Endothelial cell of umbilical vein (primary cell): ENCODE results near the gene PSG5. TPM values are rescaled to one million over a fixed set of nuclear protein-coding genes. Genes with fewer than 3 reads are reported as not detected.
"Not testable (repeated sequence)": the region's sequence is repeated elsewhere in the genome, so short reads cannot be mapped to it uniquely, and the experiment has no call there.

Source experiments
- BruUV-seq: library from RNA; stranded (reverse); fragments of 400-500 nt; replicated peaks from 2 replicates; lab custom pipeline; 2021; lab: Mats Ljungman, UMichigan
- CTCF ChIA-PET: fragments of 300-600, 350-600 bp; sonication (Branson Sonifier 250); formaldehyde crosslinking; loops from one replicate; lab custom pipeline; 2021; ENCODE audit warnings: antibody characterized with exemption, inconsistent platforms; lab: Charles Lee
- POLR2A ChIA-PET: fragments of 300-600, 350-600 bp; sonication (Branson Sonifier 250); formaldehyde crosslinking; loops from one replicate; lab custom pipeline; 2021; ENCODE audit warnings: antibody characterized with exemption, inconsistent platforms; lab: Charles Lee
- DNase-seq: peaks from one replicate; pipeline ENCODE4 v3.0.0-alpha.2; 2011; ENCODE audit warnings: low read depth, low spot score
- FAIRE-seq: peaks from 2 replicates; lab custom pipeline; 2011; peaks lifted over from hg19 to GRCh38; lab: Jason Lieb, UNC
- H2AFZ ChIP-seq: 2 replicates; pipeline ENCODE4 v1.6.0; 2012; ENCODE audit warnings: low read depth, low read length, control low read depth, inconsistent platforms
- H3K27ac ChIP-seq: 2 replicates; pipeline ENCODE4 v1.5.1; 2011; ENCODE audit warnings: low read depth, mild to moderate bottlenecking, control low read depth, low read length, moderate library complexity; ENCODE audit not compliant: insufficient read depth
- H3K27me3 ChIP-seq, 2 experiments: 2 replicates each; pipeline versions ENCODE4 v1.6.0 to v1.6.1; 2011; ENCODE audit warnings: low read length in 2 of 2, mixed read lengths in 1 of 2; ENCODE audit not compliant: control insufficient read depth in 2 of 2, insufficient read depth in 2 of 2
- H3K36me3 ChIP-seq, 2 experiments: 2 replicates in 1 of 2; 3 replicates in 1 of 2; pipeline ENCODE4 v1.5.1; 2011; ENCODE audit warnings: low read length in 2 of 2, mild to moderate bottlenecking in 1 of 2, moderate library complexity in 1 of 2; ENCODE audit not compliant: control insufficient read depth in 2 of 2, insufficient read depth in 2 of 2; ENCODE audit errors: extremely low read depth in 1 of 2
- H3K4me1 ChIP-seq: 3 replicates; pipeline ENCODE4 v1.5.1; 2011; ENCODE audit warnings: mild to moderate bottlenecking, low read length; ENCODE audit not compliant: control insufficient read depth, insufficient read depth; ENCODE audit errors: extremely low read depth
- H3K4me2 ChIP-seq: 2 replicates; pipeline ENCODE4 v1.6.1; 2011; ENCODE audit warnings: low read length, control low read depth, mixed read lengths; ENCODE audit not compliant: insufficient read depth
- H3K4me3 ChIP-seq, 3 experiments: fragments of 200-600 bp in 1 of 3; sonication (generic), shearing (Covaris generic) in 1 of 3; replicated peaks in 1 of 3; 2 replicates each; pipeline ENCODE4 v1.5.1; 2011 to 2016; ENCODE audit warnings: control low read depth in 3 of 3, low read length in 3 of 3, mild to moderate bottlenecking in 2 of 3, inconsistent platforms in 1 of 3, low read depth in 1 of 3, moderate library complexity in 1 of 3; ENCODE audit not compliant: insufficient read depth in 1 of 3
- H3K79me2 ChIP-seq: 2 replicates; pipeline ENCODE4 v1.6.0; 2012; ENCODE audit warnings: low read length, inconsistent platforms; ENCODE audit not compliant: control insufficient read depth, insufficient read depth
- H3K9ac ChIP-seq: replicated peaks from 2 replicates; pipeline ENCODE3; 2011; ENCODE audit warnings: low read length, control low read depth; ENCODE audit not compliant: insufficient read depth; ENCODE audit errors: extremely low read depth
- H3K9me1 ChIP-seq: replicated peaks from 3 replicates; pipeline ENCODE4 v1.6.0; 2011; ENCODE audit warnings: mild to moderate bottlenecking, low read length; ENCODE audit not compliant: control insufficient read depth, insufficient read depth; ENCODE audit errors: extremely low read depth
- H3K9me3 ChIP-seq: replicated peaks from 2 replicates; pipeline ENCODE4 v1.5.1; 2012; ENCODE audit warnings: low read length, inconsistent platforms; ENCODE audit not compliant: control insufficient read depth, insufficient read depth
- H4K20me1 ChIP-seq: replicated peaks from 2 replicates; pipeline ENCODE3; 2011; ENCODE audit warnings: mild to moderate bottlenecking, low read length; ENCODE audit not compliant: control insufficient read depth, insufficient read depth; ENCODE audit errors: extremely low read depth
- dilution Hi-C: fragments of 300-500 bp; cut with MboI; formaldehyde crosslinking; loops from one replicate; pipeline ENCODE4 v1.15.0; 2019; ENCODE audit warnings: low sequenced_read_pairs; ENCODE audit not compliant: extremely low pct_ligation_motif_present
- intact Hi-C: fragments of 100-400 bp; cut with micrococcal nuclease; formaldehyde crosslinking; loops from one replicate; pipeline ENCODE4 v1.10.0; 2022
- polyA plus RNA-seq, 4 experiments: library from polyadenylated mRNA; depleted of rRNA in 3 of 4; stranded (reverse) in 3 of 4; unstranded in 1 of 4; fragments of >200 nt; gene quantifications; 2 replicates each; pipeline versions ENCODE4 v1.2.1 to v1.2.3, GENCODE V29; 2011 to 2012; ENCODE audit warnings: missing spikeins in 1 of 4
- total RNA-seq: library from RNA; stranded (reverse); gene quantifications from 2 replicates; pipeline ENCODE4 v1.2.3, GENCODE V29; 2021

PSG5 gene
- total and polyA plus RNA-seq, 2 donors (not counting 3 experiments of a cell fraction or from before 2014, with no cell fraction given) = not detected

DNA sequence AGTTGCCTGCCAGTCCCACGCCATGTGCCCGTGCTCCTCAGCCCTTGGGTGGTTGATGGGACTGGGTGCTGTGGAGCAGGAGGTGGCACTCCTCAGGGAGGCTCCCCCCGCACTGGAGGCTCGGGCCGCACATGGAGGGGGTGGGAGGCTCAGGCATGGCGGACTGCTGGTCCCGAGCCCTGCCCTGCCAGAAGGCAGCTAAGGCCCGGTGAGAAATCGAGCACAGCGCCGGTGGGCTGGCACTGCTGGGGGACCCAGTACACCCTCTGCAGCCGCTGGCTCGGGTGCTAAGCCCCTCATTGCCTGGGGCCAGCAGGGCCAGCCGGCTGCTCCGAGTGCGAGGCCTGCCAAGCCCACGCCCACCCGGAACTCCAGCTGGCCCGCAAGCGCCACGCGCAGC, 35.6 kb upstream of the PSG5 start:
- H3K9me3 ChIP-seq, dilution Hi-C loops, H3K79me2 ChIP-seq, H3K4me2 ChIP-seq, CTCF ChIA-PET, H4K20me1 ChIP-seq, H3K27ac ChIP-seq, FAIRE-seq, H3K4me3 ChIP-seq, H3K9ac ChIP-seq, POLR2A ChIA-PET, H3K27me3 ChIP-seq, H3K4me1 ChIP-seq, H3K36me3 ChIP-seq, DNase-seq, BruUV-seq, H3K9me1 ChIP-seq, H2AFZ ChIP-seq, intact Hi-C loops: not testable (repeated sequence)

DNA sequence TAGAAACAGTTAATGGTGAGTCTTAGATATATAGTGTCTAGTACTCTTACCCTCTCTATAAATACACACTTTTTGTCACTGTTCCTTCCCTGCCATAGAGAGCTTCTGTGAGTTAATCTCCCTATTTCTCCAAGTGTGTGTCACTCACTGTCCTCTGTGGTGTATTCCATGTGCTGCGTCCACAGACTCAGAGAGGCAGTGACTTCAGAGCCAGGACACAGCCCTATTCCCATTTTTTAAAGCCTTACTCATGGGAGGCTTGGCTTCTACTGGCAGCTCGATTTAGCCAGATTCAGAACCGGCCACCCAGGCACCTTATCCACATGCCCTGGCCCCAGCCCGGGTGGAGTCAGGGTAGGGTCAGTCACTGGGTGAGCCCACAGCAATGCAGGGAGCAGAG, 32.8 kb upstream of the PSG5 start:
- H3K4me3 ChIP-seq, dilution Hi-C loops, CTCF ChIA-PET, H3K4me1 ChIP-seq, POLR2A ChIA-PET, BruUV-seq, H3K9ac ChIP-seq, FAIRE-seq, DNase-seq, H3K36me3 ChIP-seq, intact Hi-C loops, H3K27me3 ChIP-seq, H3K9me3 ChIP-seq, H3K79me2 ChIP-seq, H4K20me1 ChIP-seq, H2AFZ ChIP-seq, H3K9me1 ChIP-seq, H3K4me2 ChIP-seq, H3K27ac ChIP-seq: not testable (repeated sequence)

DNA sequence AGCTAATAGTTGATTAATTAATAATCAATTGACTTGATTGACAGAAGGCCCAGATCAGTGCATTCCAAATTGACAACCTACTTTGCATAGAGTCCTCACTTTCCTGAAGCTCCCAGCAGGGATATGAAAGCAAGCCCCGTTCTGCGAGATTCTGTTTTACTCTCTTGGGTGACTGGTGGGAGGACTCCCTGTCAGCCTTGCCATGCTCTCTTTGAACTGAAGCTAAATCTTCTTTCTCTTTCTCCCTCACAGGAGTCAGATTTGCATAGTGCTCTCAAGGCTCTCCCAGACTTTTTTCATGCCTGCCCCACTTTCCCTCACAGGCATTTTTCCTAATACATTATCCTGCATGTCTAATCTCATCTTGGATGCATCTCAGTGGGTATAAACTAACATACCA, 29.5 kb upstream of the PSG5 start:
- H3K4me1 ChIP-seq, H3K9ac ChIP-seq, intact Hi-C loops, H3K4me2 ChIP-seq, dilution Hi-C loops, H3K27me3 ChIP-seq, POLR2A ChIA-PET, H3K36me3 ChIP-seq, FAIRE-seq, H3K79me2 ChIP-seq, DNase-seq, H4K20me1 ChIP-seq, H2AFZ ChIP-seq, BruUV-seq, H3K9me1 ChIP-seq, H3K27ac ChIP-seq, H3K4me3 ChIP-seq, CTCF ChIA-PET, H3K9me3 ChIP-seq: not testable (repeated sequence)
